ENCODE data around the gene MMP20. TPM values are rescaled to one million over a fixed set of nuclear protein-coding genes. Genes with fewer than 3 reads are reported as not detected.
"Not testable (repeated sequence)": the region's sequence is repeated elsewhere in the genome, so short reads cannot be mapped to it uniquely, and the experiment has no call there.

MMP20 gene
- polyA plus RNA-seq, 1 donor: not detected

GRCh38 chr11:102647430-102647829 is 22.3 kb upstream of the MMP20 start:
- H3K4me1 ChIP-seq (ENCODE audit: control insufficient read depth, insufficient read depth, low read length): no peaks in the 10 kb centered on the region
- no peaks in the 10 kb centered on the region for H3K27me3 ChIP-seq (ENCODE audit: control insufficient read depth, insufficient read depth, low read length)
- H3K27ac ChIP-seq (ENCODE audit: low read length): no peak overlapping the region
- no peaks in the 10 kb centered on the region for H3K9me3 ChIP-seq (ENCODE audit: control insufficient read depth, low read depth, low read length)
- no peaks in the 10 kb centered on the region for H3K36me3 ChIP-seq (ENCODE audit: control insufficient read depth, insufficient read depth, low read length)
- DNase-seq: no peak
- no peak overlapping the region for H3K4me3 ChIP-seq (ENCODE audit: low read length)

GRCh38 chr11:102643941-102644340 is 18.8 kb upstream of the MMP20 start:
- H3K27me3 ChIP-seq (ENCODE audit: control insufficient read depth, insufficient read depth, low read length): no peaks in the 10 kb centered on the region
- no peak overlapping the region for H3K27ac ChIP-seq (ENCODE audit: low read length)
- no peaks in the 10 kb centered on the region for H3K4me1 ChIP-seq (ENCODE audit: control insufficient read depth, insufficient read depth, low read length)
- no peaks in the 10 kb centered on the region for H3K9me3 ChIP-seq (ENCODE audit: control insufficient read depth, low read depth, low read length)
- DNase-seq: no peak
- H3K36me3 ChIP-seq (ENCODE audit: control insufficient read depth, insufficient read depth, low read length): no peaks in the 10 kb centered on the region
- 80% methylated on average over 1 of the region's 4 CpGs for WGBS (ENCODE audit: insufficient coverage, low lambda C conversion rate)
- H3K4me3 ChIP-seq (ENCODE audit: low read length): no peak overlapping the region

- H3K27ac ChIP-seq (ENCODE audit: low read length): no peak overlapping the region
- 20% methylated on average over 1 of the region's 8 CpGs for WGBS (ENCODE audit: insufficient coverage, low lambda C conversion rate)
- no peaks in the 10 kb centered on the region for H3K27me3 ChIP-seq (ENCODE audit: control insufficient read depth, insufficient read depth, low read length)
- H3K4me3 ChIP-seq (ENCODE audit: low read length): no peak overlapping the region
- H3K36me3 ChIP-seq (ENCODE audit: control insufficient read depth, insufficient read depth, low read length): no peaks in the 10 kb centered on the region
- H3K9me3 ChIP-seq (ENCODE audit: control insufficient read depth, low read depth, low read length): no peaks in the 10 kb centered on the region
- H3K4me1 ChIP-seq (ENCODE audit: control insufficient read depth, insufficient read depth, low read length): no peaks in the 10 kb centered on the region
- DNase-seq: peak; percentile 67 to 81
Observed at GRCh38 chr11:102640946-102641345, 15.8 kb upstream of the MMP20 start.

GRCh38 chr11:102639656-102640055 is 14.5 kb upstream of the MMP20 start:
- Histone ChIP-seq H3K27me3 (ENCODE audit: control insufficient read depth, insufficient read depth, low read length) (no peaks in the 10 kb centered on the region), H3K27ac (ENCODE audit: low read length) (no peak overlapping the region), H3K36me3 (ENCODE audit: control insufficient read depth, insufficient read depth, low read length) (no peaks in the 10 kb centered on the region), H3K4me1 (ENCODE audit: control insufficient read depth, insufficient read depth, low read length) (no peaks in the 10 kb centered on the region), H3K4me3 (ENCODE audit: low read length) (no peak overlapping the region), H3K9me3 (ENCODE audit: control insufficient read depth, low read depth, low read length) (no peaks in the 10 kb centered on the region)
- no peak for DNase-seq

- H3K4me3 ChIP-seq (ENCODE audit: low read length): no peak overlapping the region
- DNase-seq: peak; percentile 52 to 55
- H3K27ac ChIP-seq (ENCODE audit: low read length): no peak overlapping the region
- H3K9me3 ChIP-seq (ENCODE audit: control insufficient read depth, low read depth, low read length): no peaks in the 10 kb centered on the region
- H3K36me3 ChIP-seq (ENCODE audit: control insufficient read depth, insufficient read depth, low read length): no peaks in the 10 kb centered on the region
- H3K27me3 ChIP-seq (ENCODE audit: control insufficient read depth, insufficient read depth, low read length): no peaks in the 10 kb centered on the region
- no peaks in the 10 kb centered on the region for H3K4me1 ChIP-seq (ENCODE audit: control insufficient read depth, insufficient read depth, low read length)
- WGBS (ENCODE audit: insufficient coverage, low lambda C conversion rate): 70% methylated on average over 2 of the region's 5 CpGs
Observed at GRCh38 chr11:102637731-102638130, 12.6 kb upstream of the MMP20 start.

GRCh38 chr11:102633385-102634026 is 8.4 kb upstream of the MMP20 start:
- 86% methylated on average over 5 of the region's 6 CpGs for WGBS (ENCODE audit: insufficient coverage, low lambda C conversion rate)
- no peaks in the 10 kb centered on the region for H3K9me3 ChIP-seq (ENCODE audit: control insufficient read depth, low read depth, low read length)

GRCh38 chr11:102632026-102632425 is 6.9 kb upstream of the MMP20 start:
- H3K4me1 ChIP-seq (ENCODE audit: control insufficient read depth, insufficient read depth, low read length): peaks cover 15% of the 10 kb centered on the region
- H3K27me3 ChIP-seq (ENCODE audit: control insufficient read depth, insufficient read depth, low read length): no peaks in the 10 kb centered on the region
- DNase-seq: no peak
- no peak overlapping the region for H3K4me3 ChIP-seq (ENCODE audit: low read length)
- WGBS (ENCODE audit: insufficient coverage, low lambda C conversion rate): 100% methylated on average over 1 of the region's 1 CpG
- no peak overlapping the region for H3K27ac ChIP-seq (ENCODE audit: low read length)
- H3K36me3 ChIP-seq (ENCODE audit: control insufficient read depth, insufficient read depth, low read length): no peaks in the 10 kb centered on the region
- no peaks in the 10 kb centered on the region for H3K9me3 ChIP-seq (ENCODE audit: control insufficient read depth, low read depth, low read length)

More at GRCh38 chr11:102633385-102634026, 8.4 kb upstream of the MMP20 start:
- Histone ChIP-seq H3K27ac (ENCODE audit: low read length) (no peak overlapping the region), H3K36me3 (ENCODE audit: control insufficient read depth, insufficient read depth, low read length) (no peaks in the 10 kb centered on the region), H3K27me3 (ENCODE audit: control insufficient read depth, insufficient read depth, low read length) (no peaks in the 10 kb centered on the region), H3K4me3 (ENCODE audit: low read length) (no peak overlapping the region), H3K4me1 (ENCODE audit: control insufficient read depth, insufficient read depth, low read length) (peaks cover 15% of the 10 kb centered on the region)
- no peak for DNase-seq

GRCh38 chr11:102630598-102631448 is 5.7 kb upstream of the MMP20 start:
- Histone ChIP-seq H3K27me3 (ENCODE audit: control insufficient read depth, insufficient read depth, low read length) (no peaks in the 10 kb centered on the region), H3K4me3 (ENCODE audit: low read length) (no peak overlapping the region), H3K27ac (ENCODE audit: low read length) (peak overlapping the region; percentile 44), H3K4me1 (ENCODE audit: control insufficient read depth, insufficient read depth, low read length) (peaks cover 15% of the 10 kb centered on the region), H3K36me3 (ENCODE audit: control insufficient read depth, insufficient read depth, low read length) (no peaks in the 10 kb centered on the region), H3K9me3 (ENCODE audit: control insufficient read depth, low read depth, low read length) (no peaks in the 10 kb centered on the region)
- WGBS (ENCODE audit: insufficient coverage, low lambda C conversion rate): no CpG with 5 or more reads among the region's 11 CpGs
- DNase-seq: peak; percentile 68 to 82

- H3K36me3 ChIP-seq (ENCODE audit: control insufficient read depth, insufficient read depth, low read length); H3K4me3 ChIP-seq (ENCODE audit: low read length); DNase-seq; H3K27me3 ChIP-seq (ENCODE audit: control insufficient read depth, insufficient read depth, low read length); H3K9me3 ChIP-seq (ENCODE audit: control insufficient read depth, low read depth, low read length): not testable (repeated sequence)
- peaks cover 22% of the 10 kb centered on the region for H3K4me1 ChIP-seq (ENCODE audit: control insufficient read depth, insufficient read depth, low read length)
- 60% methylated on average over 1 of the region's 1 CpG for WGBS (ENCODE audit: insufficient coverage, low lambda C conversion rate)
- H3K27ac ChIP-seq (ENCODE audit: low read length): peak overlapping the region; percentile 34
Observed at GRCh38 chr11:102629908-102630307, 4.8 kb upstream of the MMP20 start.

GRCh38 chr11:102626676-102627075 is 1.5 kb upstream of the MMP20 start:
- H3K4me3 ChIP-seq (ENCODE audit: low read length): no peak overlapping the region
- peaks cover 28% of the 10 kb centered on the region for H3K4me1 ChIP-seq (ENCODE audit: control insufficient read depth, insufficient read depth, low read length)
- H3K36me3 ChIP-seq (ENCODE audit: control insufficient read depth, insufficient read depth, low read length): no peaks in the 10 kb centered on the region
- no peaks in the 10 kb centered on the region for H3K27me3 ChIP-seq (ENCODE audit: control insufficient read depth, insufficient read depth, low read length)
- no peak for DNase-seq
- no peaks in the 10 kb centered on the region for H3K9me3 ChIP-seq (ENCODE audit: control insufficient read depth, low read depth, low read length)
- no peak overlapping the region for H3K27ac ChIP-seq (ENCODE audit: low read length)
- WGBS (ENCODE audit: insufficient coverage, low lambda C conversion rate): no CpG with 5 or more reads among the region's 1 CpG

- H3K27me3 ChIP-seq (ENCODE audit: control insufficient read depth, insufficient read depth, low read length): no peaks in the 10 kb centered on the region
- H3K27ac ChIP-seq (ENCODE audit: low read length): no peak overlapping the region
- no peak overlapping the region for H3K4me3 ChIP-seq (ENCODE audit: low read length)
- no peak for DNase-seq
- WGBS (ENCODE audit: insufficient coverage, low lambda C conversion rate): no CpG with 5 or more reads among the region's 8 CpGs
- H3K36me3 ChIP-seq (ENCODE audit: control insufficient read depth, insufficient read depth, low read length): no peaks in the 10 kb centered on the region
- H3K4me1 ChIP-seq (ENCODE audit: control insufficient read depth, insufficient read depth, low read length): peaks cover 16% of the 10 kb centered on the region
- H3K9me3 ChIP-seq (ENCODE audit: control insufficient read depth, low read depth, low read length): no peaks in the 10 kb centered on the region
Observed at GRCh38 chr11:102623998-102624397, 1.1 kb downstream of the MMP20 start.
